ENCODE data around the gene FAIM.
"Not testable (repeated sequence)": the region's sequence is repeated elsewhere in the genome, so short reads cannot be mapped to it uniquely, and the experiment has no call there.

Gene FAIM, protein sequence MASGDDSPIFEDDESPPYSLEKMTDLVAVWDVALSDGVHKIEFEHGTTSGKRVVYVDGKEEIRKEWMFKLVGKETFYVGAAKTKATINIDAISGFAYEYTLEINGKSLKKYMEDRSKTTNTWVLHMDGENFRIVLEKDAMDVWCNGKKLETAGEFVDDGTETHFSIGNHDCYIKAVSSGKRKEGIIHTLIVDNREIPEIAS

DNA sequence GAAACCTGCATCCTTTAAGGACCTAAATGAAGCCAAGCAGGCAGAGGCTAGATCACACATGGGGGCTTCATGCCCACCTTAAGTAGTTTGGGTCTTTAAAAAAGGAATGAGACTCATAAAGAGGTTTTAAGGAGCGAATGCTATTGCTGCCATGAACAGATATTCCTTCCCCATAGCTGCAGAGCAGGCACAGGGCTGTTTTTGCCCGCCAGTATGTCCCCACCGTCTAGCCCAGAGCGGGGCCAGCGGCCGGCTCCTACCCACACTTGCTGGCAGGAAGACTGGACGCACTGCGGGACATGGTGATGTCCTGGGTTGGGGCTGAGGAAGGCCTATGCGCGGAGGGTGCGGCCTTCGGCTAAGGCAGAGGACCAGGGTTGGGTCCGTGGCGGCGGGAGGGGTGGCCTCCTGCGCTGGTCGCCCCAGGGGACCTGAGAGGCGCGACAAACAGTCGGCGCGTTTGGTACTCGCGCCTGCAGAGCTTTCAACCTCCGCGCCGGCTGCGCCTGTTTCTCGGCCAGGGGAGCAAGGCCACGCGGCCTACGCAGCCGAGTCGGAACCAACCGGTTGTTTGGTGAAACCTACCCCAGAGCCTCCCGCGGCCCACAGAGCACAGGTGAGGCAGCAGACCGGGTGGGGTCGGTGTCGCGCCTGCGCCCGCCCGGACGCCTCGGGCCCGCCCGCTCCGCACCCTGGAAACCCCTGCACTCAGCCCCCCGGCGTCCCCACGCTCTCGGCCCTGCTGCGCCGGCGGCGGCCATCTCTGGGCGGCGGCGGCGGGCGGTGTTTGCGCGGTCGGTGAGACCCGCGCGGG, at the start of gene FAIM:
Gene FAIM, plus strand, starts transcription at position 450 of the 814 bp plus-strand sequence. CDS start 10,956 bp downstream, outside the sequence.
- peak; percentile 69 for DNase-seq (ENCODE audit: low spot score)

DNA sequence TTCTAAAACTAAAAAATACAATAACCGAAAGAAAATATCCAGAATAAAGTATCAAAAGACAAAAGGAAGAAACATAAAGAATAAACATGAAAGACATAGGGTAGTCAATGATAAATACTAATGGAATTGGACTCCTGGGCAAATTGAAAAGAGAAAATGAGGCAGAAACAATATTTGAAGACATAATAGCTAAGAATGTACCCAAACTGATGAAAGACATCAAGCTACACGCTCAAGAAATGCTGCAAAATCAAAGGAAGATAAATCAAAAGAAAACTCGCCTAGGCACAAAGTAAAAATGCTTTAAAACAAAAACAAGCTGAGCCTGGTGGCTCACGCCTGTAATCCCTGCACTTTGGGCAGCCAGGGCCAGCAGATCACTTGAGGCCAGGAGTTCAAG, 49.4 kb upstream of the FAIM start:
- DNase-seq (ENCODE audit: low spot score) = no peak

- DNase-seq (ENCODE audit: low spot score) = no peak
Observed at GRCh38 chr3:138560501-138560900, 48.1 kb upstream of the FAIM start.

DNA sequence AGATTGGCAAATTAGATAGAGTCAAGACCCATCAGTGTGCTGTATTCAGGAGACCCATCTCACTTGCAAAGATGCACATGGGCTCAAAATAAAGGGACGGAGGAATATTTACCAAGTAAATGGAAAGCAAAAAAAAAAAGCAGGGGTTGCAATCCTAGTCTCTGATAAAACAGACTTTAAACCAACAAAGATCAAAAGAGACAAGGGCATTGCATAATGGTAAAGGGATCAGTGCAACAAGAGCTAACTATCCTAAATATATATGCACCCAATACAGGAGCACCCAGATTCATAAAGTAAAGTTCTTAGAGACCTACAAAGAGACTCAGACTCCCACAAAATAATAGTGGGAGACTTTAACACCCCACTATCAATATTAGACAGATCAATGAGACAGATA, 45.7 kb upstream of the FAIM start:
- not testable (repeated sequence) for DNase-seq (ENCODE audit: low spot score)

DNA sequence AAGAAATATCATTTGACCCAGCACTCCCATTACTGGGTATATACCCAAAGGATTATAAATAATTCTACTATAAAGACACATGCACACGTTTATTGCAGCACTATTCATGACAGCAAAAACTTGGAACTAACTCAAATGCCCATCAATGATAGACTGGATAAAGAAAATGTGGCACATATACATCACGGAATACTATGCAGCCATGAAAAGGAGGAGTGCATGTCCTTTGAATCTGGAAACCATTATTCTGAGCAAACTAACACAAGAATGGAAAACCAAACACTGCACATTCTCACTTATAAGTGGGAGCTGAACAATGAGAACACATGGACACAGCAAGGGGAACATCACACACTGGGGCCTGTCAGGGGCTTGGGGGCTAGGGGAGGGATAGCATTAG, 42.3 kb upstream of the FAIM start:
- DNase-seq (ENCODE audit: low spot score) = not testable (repeated sequence)

GRCh38 chr3:138567403-138567802, 41.2 kb upstream of the FAIM start:
- DNase-seq (ENCODE audit: low spot score) = no peak

DNA sequence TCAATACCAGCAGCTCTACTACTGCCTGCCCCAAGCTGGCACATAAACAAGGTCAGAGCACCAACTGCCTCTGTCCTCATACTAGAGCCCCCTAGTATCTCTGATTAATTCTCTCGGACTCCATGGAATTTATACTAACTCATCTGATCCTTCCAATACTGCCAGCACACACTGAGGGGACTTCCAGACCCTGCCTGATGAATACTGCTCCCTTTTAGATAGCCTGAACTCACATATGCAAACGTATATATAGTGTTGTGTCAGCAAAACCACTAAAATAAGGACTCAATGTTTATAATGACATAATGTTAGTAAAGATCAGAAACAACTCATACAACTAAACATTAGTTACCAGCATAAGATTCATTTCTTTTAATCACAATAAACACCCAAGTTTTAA, 39.5 kb upstream of the FAIM start:
- DNase-seq (ENCODE audit: low spot score) = no peak

DNA sequence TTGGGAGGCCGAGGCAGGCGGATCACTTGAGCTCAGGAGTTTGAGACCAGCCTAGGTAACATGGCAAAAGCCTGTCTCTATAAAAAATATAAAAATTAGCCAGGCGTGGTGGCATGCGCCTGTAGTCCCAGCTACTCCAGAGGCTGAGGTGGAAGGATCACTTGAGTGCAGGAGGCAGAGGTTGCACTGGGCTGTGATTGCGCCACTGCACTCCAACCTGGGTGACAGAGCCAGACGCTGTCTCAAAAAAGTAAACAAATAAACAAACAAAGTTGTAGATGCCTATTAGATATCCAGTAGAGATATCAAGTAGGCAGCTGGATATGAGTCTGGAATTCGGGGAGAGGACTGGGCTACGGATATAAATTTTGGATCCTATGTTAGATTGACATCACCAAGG, 38.9 kb upstream of the FAIM start:
- not testable (repeated sequence) for DNase-seq (ENCODE audit: low spot score)

- no peak for DNase-seq (ENCODE audit: low spot score)
Observed at GRCh38 chr3:138573138-138573537, 35.4 kb upstream of the FAIM start.

- DNase-seq (ENCODE audit: low spot score) = no peak
Observed at GRCh38 chr3:138578141-138578540, 30.4 kb upstream of the FAIM start.

- no peak for DNase-seq (ENCODE audit: low spot score)
Observed at GRCh38 chr3:138578961-138579574, 29.5 kb upstream of the FAIM start.

DNA sequence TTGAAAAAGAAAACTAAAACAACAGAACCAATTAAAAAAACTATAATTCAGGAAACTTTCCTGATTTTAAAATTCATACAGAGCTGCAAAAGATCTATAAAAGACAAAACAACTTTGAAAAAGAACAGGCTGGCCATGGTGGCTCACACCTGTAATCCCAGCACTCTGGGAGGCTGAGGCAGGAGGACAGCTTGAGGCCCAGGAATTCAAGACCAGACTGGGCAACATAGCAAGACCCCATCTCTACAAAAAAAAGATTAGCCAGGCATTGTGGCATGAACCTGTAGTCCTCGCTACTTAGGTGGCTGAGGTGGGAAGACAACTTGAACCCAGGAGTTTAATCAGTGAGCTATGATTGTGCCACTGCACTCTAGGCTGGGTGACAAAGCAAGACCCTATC, 21.2 kb upstream of the FAIM start:
- DNase-seq (ENCODE audit: low spot score) = no peak

DNA sequence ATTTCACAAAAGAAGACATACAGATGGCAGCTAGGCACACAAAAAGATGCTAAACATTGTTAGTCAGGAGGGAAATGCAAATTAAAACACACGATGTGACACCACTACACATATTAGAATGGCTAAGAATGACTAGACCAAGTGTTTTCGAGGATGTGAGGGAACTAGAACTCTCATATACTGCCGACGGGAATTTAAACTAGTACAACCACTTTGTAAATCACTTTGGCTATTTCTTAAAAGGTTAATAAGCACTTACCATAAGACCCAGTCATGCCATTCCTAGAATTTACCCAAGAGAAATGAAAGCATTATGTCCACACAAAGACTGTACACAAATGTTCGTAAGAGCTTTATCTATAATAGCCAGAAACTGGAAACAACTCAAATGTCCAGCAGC, 20.1 kb upstream of the FAIM start:
- DNase-seq (ENCODE audit: low spot score) = no peak

- no peak for DNase-seq (ENCODE audit: low spot score)
Observed at GRCh38 chr3:138591392-138591791, 17.2 kb upstream of the FAIM start.

DNA sequence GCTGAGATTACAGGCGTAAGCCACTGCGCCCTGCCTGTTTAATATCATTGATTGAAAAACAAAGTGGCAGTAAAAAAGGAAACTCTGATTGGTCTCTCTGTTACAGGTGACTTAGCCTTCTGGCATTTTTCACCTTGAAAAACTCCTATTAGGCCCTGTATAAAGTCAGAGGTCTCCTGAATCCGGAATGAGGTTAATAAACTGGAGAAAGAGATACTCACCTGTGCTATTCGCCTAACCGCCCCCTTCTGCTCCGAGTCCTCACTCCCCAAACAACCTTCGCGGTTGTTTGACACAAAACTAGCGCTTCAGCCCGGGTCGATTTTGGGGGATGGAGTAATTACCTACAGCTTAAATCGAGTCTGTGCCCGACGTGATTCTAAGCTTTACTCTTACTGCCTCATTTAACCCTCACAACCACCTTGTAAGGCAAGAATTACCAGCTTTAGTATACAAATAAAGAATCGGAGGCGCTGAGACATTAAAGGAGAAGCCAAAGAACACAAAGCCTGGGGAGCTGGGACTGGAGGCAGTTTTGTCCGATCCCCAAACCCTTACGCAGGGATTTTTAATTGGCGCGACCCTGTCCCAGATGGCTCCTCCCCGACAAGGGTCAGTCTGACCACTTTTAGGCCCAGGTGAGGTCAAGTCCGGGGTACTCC, 15.0 kb upstream of the FAIM start:
- peak; percentile 16 for DNase-seq (ENCODE audit: low spot score)

DNA sequence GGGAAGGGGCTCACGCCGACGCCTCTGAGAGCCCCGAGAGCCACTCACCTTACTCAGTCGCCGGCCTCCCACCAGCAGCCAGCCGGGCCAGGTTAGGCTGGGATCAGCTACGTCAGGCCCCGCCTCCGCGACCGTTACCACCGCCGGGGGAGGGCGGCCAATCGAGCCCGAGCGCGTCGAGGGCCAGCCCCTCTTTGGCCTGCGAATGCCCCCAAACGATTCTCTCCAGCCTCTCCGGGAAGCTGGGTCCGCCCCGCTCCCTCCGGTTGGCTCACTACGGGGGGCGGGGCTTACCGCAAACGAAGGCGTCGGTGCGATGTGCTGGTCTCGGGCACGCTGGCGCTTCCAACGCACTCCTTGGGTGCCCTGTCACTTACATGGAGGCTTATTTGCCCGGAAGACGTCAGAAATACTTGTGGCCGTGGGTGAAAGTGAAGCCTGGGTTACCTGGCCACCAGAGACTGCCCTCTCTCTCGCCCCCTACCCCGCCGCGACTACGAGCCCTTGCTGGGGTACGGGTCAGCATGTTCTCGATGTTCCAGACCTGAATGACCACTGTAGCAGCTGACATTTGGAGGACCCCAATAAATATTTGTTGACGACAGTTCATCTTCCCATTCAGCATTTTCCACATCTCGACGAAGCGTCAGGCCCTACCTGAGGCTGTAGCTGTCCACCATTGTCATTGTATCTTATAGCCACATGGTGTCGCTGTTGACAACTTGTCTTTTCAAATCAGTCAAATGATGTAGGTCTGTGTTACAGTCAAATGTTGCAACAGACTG, 14.2 kb upstream of the FAIM start, which contains the start of gene CEP70:
Gene CEP70, minus strand, starts transcription at position 111 of the 785 bp plus-strand sequence. CDS start 21,333 bp downstream, outside the sequence.
- peak; percentile 96 for DNase-seq (ENCODE audit: low spot score)

DNA sequence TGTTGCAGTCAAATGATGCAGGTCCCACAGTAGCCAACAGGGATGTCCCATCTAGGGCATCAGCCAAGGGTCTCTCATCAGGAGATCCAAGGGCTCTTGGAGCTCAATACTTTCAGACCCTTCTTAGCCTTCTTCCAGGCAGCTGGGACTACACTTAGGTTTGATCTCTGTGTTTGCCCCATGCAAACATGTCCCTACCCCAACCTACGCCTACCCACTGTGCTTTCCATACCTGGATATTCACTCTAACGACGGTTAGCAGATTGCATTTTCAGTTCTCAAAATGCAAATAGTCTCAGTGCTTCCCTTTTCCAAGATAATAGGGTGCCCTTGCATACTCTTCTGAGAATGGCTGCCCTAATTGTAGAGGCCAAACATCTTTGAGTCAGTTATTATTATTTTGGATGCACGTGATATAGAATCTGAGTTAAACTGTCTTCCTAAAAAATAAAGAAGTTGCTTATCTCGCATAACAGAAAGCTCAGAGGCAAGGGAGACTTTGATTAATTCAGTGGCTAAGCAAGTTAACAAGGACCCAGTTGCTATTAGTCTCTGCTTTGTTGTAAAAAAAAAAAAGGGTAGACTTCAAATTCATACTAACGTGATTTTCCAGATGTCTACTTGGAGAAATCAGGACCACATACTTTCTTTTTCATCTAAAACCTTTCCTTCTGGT, 13.5 kb upstream of the FAIM start:
- no peak for DNase-seq (ENCODE audit: low spot score)

DNA sequence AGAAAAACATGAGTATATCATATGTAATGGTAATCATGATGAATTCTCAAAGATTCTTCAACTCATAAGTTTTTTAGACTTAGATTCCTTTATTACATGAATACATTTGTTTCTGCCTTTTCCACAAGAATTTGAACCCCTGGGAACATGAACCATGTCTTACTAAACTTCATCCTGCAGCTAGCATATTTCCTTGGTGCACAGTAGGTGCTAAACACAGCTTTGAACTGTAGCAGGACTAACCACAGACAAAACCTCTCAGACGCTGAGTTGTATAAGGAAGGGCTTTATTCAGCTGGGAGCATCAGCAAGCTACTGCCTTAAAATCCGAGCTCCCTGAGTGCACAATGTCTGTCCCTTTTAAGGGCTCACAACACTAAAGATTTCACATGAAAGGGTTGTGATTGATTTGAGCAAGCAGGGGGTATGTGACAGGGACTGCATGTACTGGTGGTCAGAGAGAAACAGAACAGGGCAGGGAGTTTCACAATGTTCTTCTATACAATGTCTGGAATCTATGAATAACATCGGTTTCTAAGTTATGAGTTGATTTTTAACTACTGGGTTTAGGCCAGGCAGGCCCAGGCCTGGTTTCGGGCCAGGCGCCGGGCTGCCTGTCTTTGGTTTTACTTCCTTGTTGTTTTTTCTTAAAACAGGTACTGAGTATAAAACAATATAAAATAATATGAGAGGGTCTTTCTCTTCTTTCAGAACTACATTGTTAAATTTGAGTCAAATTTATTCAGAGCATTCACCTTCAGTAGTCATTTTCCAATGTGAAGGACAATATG, 11.2 kb upstream of the FAIM start:
- not testable (repeated sequence) for DNase-seq (ENCODE audit: low spot score)

- DNase-seq (ENCODE audit: low spot score) = no peak
Observed at GRCh38 chr3:138598534-138598933, 10.0 kb upstream of the FAIM start.

- DNase-seq (ENCODE audit: low spot score) = no peak
Observed at GRCh38 chr3:138600100-138600745, 8.3 kb upstream of the FAIM start.
